ENCODE results near the gene MUC22.
"Not testable (repeated sequence)": the region's sequence is repeated elsewhere in the genome, so short reads cannot be mapped to it uniquely, and the experiment has no call there.

The MUC22 gene

DNA sequence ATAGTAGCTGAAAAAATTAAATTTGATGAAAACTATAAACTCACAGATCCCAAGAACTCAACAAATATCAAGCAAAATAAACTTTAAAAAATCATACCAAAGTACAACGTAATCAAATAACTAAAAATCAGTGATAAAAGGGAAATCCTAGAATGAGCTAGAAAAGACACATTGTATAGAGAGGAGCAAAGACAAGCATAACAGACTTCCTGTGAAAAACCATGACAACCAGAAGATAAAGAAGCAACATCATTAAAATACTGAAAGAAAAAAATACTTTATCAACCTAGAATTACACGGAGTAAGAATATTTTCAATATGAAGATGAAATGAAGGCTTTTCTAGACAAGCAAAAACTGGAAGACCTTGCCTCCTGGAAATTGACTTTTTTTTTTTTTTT, 9.8 kb downstream of the MUC22 start:
- H2AFZ ChIP-seq (ENCODE audit: low read depth, low read length) = no peak overlapping the region
- no peak overlapping the region for H3K4me2 ChIP-seq (ENCODE audit: low read length)
- H3K79me2 ChIP-seq (ENCODE audit: low read length) = no peaks in the 10 kb centered on the region

DNA sequence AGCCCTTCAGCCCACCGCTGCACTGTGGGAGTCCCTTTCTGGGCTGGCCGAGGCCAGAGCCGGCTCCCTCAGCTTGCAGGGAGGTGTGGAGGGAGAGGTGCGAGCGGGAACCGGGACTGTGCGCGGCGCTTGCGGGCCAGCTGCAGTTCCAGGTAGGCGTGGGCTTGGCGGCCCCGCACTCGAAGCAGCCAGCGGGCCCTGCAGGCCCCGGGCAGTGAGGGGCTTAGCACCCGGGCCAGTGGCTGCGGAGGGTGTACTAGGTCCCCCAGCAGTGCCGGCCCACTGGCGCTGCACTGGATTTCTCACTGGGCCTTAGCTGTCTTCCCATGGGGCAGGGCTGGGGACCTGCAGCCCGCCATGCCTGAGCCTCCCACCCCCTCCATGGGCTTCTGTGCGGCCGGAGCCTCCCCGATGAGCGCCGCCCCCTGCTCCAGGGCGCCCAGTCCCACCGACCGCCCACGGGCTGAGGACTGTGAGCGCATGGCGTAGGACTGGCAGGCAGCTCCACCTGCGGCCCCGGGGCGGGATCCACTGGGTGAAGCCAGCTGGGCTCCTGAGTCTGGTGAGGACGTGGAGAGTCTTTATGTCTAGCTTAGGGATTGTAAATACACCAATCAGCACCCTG, 10.5 kb downstream of the MUC22 start:
- not testable (repeated sequence) for H3K79me2 ChIP-seq (ENCODE audit: low read length); H3K9ac ChIP-seq (ENCODE audit: low read length); H3K9me3 ChIP-seq (ENCODE audit: insufficient read depth, low read length); H3K4me3 ChIP-seq (ENCODE audit: low read length); H3K36me3 ChIP-seq (replicated peaks; ENCODE audit: low read depth, low read length); H3K27me3 ChIP-seq (ENCODE audit: low read depth, low read length); H3K4me2 ChIP-seq (ENCODE audit: low read length); H2AFZ ChIP-seq (ENCODE audit: low read depth, low read length); H3K4me1 ChIP-seq (ENCODE audit: low read length); H3K27ac ChIP-seq (ENCODE audit: low read length); H4K20me1 ChIP-seq (ENCODE audit: insufficient read depth, low read length)

More for the DNA sequence above, 9.8 kb downstream of the MUC22 start:
- Histone ChIP-seq H3K4me3 (ENCODE audit: low read length) (no peak overlapping the region), H3K4me1 (ENCODE audit: low read length) (no peaks in the 10 kb centered on the region), H4K20me1 (ENCODE audit: insufficient read depth, low read length) (no peaks in the 10 kb centered on the region), H3K9ac (ENCODE audit: low read length) (no peak overlapping the region), H3K27ac (ENCODE audit: low read length) (no peak overlapping the region), H3K9me3 (ENCODE audit: insufficient read depth, low read length) (no peaks in the 10 kb centered on the region), H3K27me3 (ENCODE audit: low read depth, low read length) (peaks cover 5% of the 10 kb centered on the region; the same call in 1 of the 2 replicates), H3K36me3 (replicated peaks; ENCODE audit: low read depth, low read length) (no peaks in the 10 kb centered on the region)
- TF ChIP-seq EZH2phosphoT487 (IDR thresholded peaks at IDR 0.05; ENCODE audit: low read depth) = no peak
- no peak for TF ChIP-seq CTCF (IDR thresholded peaks at IDR 0.05; ENCODE audit: low read depth, low read length)

DNA sequence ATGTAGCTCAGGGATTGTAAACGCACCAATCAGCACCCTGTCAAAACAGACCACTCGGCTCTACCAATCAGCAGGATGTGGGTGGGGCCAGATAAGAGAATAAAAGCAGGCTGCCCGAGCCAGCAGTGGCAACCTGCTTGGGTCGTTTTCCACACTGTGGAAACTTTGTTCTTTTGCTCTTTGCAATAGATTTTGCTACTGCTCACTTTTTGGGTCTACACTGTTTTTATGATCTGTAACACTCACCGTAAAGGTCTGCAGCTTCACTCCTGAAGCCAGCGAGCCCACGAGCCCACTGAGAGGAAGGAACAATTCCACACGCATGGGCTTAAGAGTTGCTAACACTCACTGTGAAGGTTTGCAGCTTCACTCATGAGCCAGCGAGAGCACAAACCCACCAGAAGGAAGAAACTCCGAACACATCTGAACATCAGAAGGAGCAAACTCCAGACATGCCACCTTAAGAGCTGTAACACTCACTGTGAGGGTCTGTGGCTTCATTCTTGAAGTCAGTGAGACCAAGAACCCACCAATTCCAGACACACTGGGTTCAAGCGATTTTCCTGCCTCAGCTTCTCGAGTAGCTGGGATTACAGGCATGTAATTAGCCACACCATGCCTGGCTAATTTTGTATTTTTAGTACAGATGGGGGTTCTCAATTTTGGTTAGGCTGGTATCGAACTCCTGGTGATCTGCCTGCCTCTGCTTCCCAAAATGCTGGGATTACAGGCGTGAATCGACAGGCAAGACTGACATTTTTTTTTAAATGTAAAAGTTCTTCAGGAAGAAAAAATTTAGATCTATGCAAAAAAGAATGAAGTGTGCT, 11.6 kb downstream of the MUC22 start:
- H3K79me2 ChIP-seq (ENCODE audit: low read length); H4K20me1 ChIP-seq (ENCODE audit: insufficient read depth, low read length); H3K4me3 ChIP-seq (ENCODE audit: low read length); H3K9me3 ChIP-seq (ENCODE audit: insufficient read depth, low read length); H3K4me1 ChIP-seq (ENCODE audit: low read length); H3K9ac ChIP-seq (ENCODE audit: low read length); H3K36me3 ChIP-seq (replicated peaks; ENCODE audit: low read depth, low read length); H3K27me3 ChIP-seq (ENCODE audit: low read depth, low read length); H3K27ac ChIP-seq (ENCODE audit: low read length); H3K4me2 ChIP-seq (ENCODE audit: low read length); H2AFZ ChIP-seq (ENCODE audit: low read depth, low read length): not testable (repeated sequence)

- Histone ChIP-seq H3K36me3 (replicated peaks; ENCODE audit: low read depth, low read length) (no peaks in the 10 kb centered on the region), H3K79me2 (ENCODE audit: low read length) (no peaks in the 10 kb centered on the region), H3K27me3 (ENCODE audit: low read depth, low read length) (peaks cover 5% of the 10 kb centered on the region; the same call in 1 of the 2 replicates), H3K9me3 (ENCODE audit: insufficient read depth, low read length) (no peaks in the 10 kb centered on the region), H3K27ac (ENCODE audit: low read length) (no peak overlapping the region), H3K4me1 (ENCODE audit: low read length) (no peaks in the 10 kb centered on the region), H3K9ac (ENCODE audit: low read length) (no peak overlapping the region), H2AFZ (ENCODE audit: low read depth, low read length) (no peak overlapping the region), H3K4me2 (ENCODE audit: low read length) (no peak overlapping the region), H4K20me1 (ENCODE audit: insufficient read depth, low read length) (no peaks in the 10 kb centered on the region), H3K4me3 (ENCODE audit: low read length) (no peak overlapping the region)
- no peak for TF ChIP-seq CTCF (IDR thresholded peaks at IDR 0.05; ENCODE audit: low read depth, low read length)
- TF ChIP-seq EZH2phosphoT487 (IDR thresholded peaks at IDR 0.05; ENCODE audit: low read depth) = no peak
Measured at GRCh38 chr6:31025595-31025994, 15.3 kb downstream of the MUC22 start.

- no peak for TF ChIP-seq EZH2phosphoT487 (IDR thresholded peaks at IDR 0.05; ENCODE audit: low read depth)
- no peak for TF ChIP-seq CTCF (IDR thresholded peaks at IDR 0.05; ENCODE audit: low read depth, low read length)
- H3K27me3 ChIP-seq (ENCODE audit: low read depth, low read length) = no peaks in the 10 kb centered on the region
- no peak overlapping the region for H3K4me3 ChIP-seq (ENCODE audit: low read length)
- H4K20me1 ChIP-seq (ENCODE audit: insufficient read depth, low read length) = no peaks in the 10 kb centered on the region
- H3K36me3 ChIP-seq (replicated peaks; ENCODE audit: low read depth, low read length) = no peaks in the 10 kb centered on the region
- H3K4me2 ChIP-seq (ENCODE audit: low read length) = no peak overlapping the region
- no peaks in the 10 kb centered on the region for H3K9me3 ChIP-seq (ENCODE audit: insufficient read depth, low read length)
- no peak overlapping the region for H2AFZ ChIP-seq (ENCODE audit: low read depth, low read length)
- no peak overlapping the region for H3K9ac ChIP-seq (ENCODE audit: low read length)
- no peaks in the 10 kb centered on the region for H3K79me2 ChIP-seq (ENCODE audit: low read length)
- H3K4me1 ChIP-seq (ENCODE audit: low read length) = no peaks in the 10 kb centered on the region
- no peak overlapping the region for H3K27ac ChIP-seq (ENCODE audit: low read length)
Measured at GRCh38 chr6:31031095-31031494, 20.8 kb downstream of the MUC22 start.

All from OCI-LY3 (cell line).